ENCODE results near the gene INPP5F. TPM values are rescaled to one million over a fixed set of nuclear protein-coding genes. Genes with fewer than 3 reads are reported as not detected.

INPP5F gene
- total and polyA plus RNA-seq, 2 donors (not counting 1 experiment from before 2014, with no cell fraction given) = 11.2 to 37.5 TPM

GRCh38 chr10:119871881-119872609 lies 146.2 kb downstream of the INPP5F start:
- Mint-ChIP-seq H3K27ac (peak overlapping the region; percentile 88), H3K9me3 (ENCODE audit: insufficient read depth) (no peaks in the 10 kb centered on the region), H3K4me3 (peak overlapping the region; percentile 93), H3K4me1 (peaks cover 40% of the 10 kb centered on the region), H3K27me3 (no peaks in the 10 kb centered on the region)
- Histone ChIP-seq H3K36me3 (replicated peaks in 1 of 2; ENCODE audit: control extremely low read depth in 1 of 2, control insufficient read depth in 1 of 2, extremely low read depth in 1 of 2, insufficient read depth in 2 of 2, low read length in 1 of 2) (no peaks in the 10 kb centered on the region), H3K9me3 (ENCODE audit: control extremely low read depth in 1 of 3, control insufficient read depth in 2 of 3, insufficient read depth in 1 of 3, low read length in 2 of 3) (no peaks in the 10 kb centered on the region), H3K79me2 (ENCODE audit: control insufficient read depth, insufficient read depth, low read length) (peaks cover 52% of the 10 kb centered on the region), H3K4me1 (ENCODE audit: control insufficient read depth in 2 of 2, insufficient read depth in 2 of 2, low read length in 2 of 2) (peaks cover 22 to 28% of the 10 kb centered on the region in 2 donors), H4K20me1 (ENCODE audit: control insufficient read depth, insufficient read depth, low read length, poor library complexity, severe bottlenecking) (peaks cover 37% of the 10 kb centered on the region), H3K4me2 (replicated peaks; ENCODE audit: low read depth, low read length, poor library complexity, severe bottlenecking) (peak overlapping the region; percentile 88), H2AFZ (ENCODE audit: insufficient read depth, low read depth, low read length, poor library complexity, severe bottlenecking) (peak overlapping the region; percentile 80), H3K4me3 (ENCODE audit: control extremely low read depth in 1 of 5, extremely low read depth in 1 of 5, insufficient read depth in 1 of 5, low read depth in 2 of 5, low read length in 4 of 5) (peak overlapping the region; percentile 71 to 90 (median 84)), H3K27me3 (replicated peaks in 1 of 4; ENCODE audit: control extremely low read depth in 1 of 4, control insufficient read depth in 3 of 4, insufficient read depth in 4 of 4, low read length in 3 of 4) (no peaks in the 10 kb centered on the region), H3K9ac (ENCODE audit: low read length) (peak overlapping the region; percentile 83), H3K27ac (ENCODE audit: low read length in 2 of 2) (peak overlapping the region; percentile 34 to 73)
- intact Hi-C loops (cut with micrococcal nuclease) = loop anchor here (1.0 to 5.0 kb wide), 7 partner anchors 145 to 980 kb away; partner anchors contain the start of genes GRK5, INPP5F, PRDX3 and WDR11
- ChIA-PET POLR2A (interaction anchor here (0.8 to 2.4 kb wide), 6 partner anchors 13 to 275 kb away, joined by 5 to 11 read pairs (median 6); partner anchors contain the start of genes BAG3, INPP5F, SEC23IP and TIAL1), CTCF (interaction anchor here (0.5 to 5.6 kb wide), 10 partner anchors 8 to 382 kb away, joined by 3 to 55 read pairs (median 6); partner anchors contain the start of gene SEC23IP)
- under 1% methylated on average over 53 of the region's 56 CpGs for WGBS (ENCODE audit: insufficient coverage)
- DNase-seq = peak; percentile 68
- ATAC-seq (ENCODE audit: low read depth) = peak; percentile 13
- TF ChIP-seq EZH2 (IDR thresholded peaks at IDR 0.05; ENCODE audit: borderline replicate concordance, insufficient read depth, low read depth, low read length, poor library complexity, severe bottlenecking) = no peak
- no peak for TF ChIP-seq CTCF (IDR thresholded peaks at IDR 0.05)

GRCh38 chr10:119872610-119872859 lies 146.7 kb downstream of the INPP5F start, which contains the start of gene MCMBP:
Gene MCMBP (minus strand): TSS chr10:119872843. CDS start chr10:119872584, 259 bp downstream.
- no peaks in the 10 kb centered on the region for H3K27me3 Mint-ChIP-seq
- H3K4me3 Mint-ChIP-seq = peak within 1 kb of the TSS; percentile 93
- DNase-seq (no peak), ATAC-seq (ENCODE audit: low read depth) (no peak)
- Histone ChIP-seq H2AFZ (ENCODE audit: insufficient read depth, low read depth, low read length, poor library complexity, severe bottlenecking) (peak within 1 kb of the TSS; percentile 89), H3K27ac (ENCODE audit: low read length in 2 of 2) (peak within 1 kb of the TSS; percentile 83), H3K27me3 (replicated peaks in 1 of 4; ENCODE audit: control extremely low read depth in 1 of 4, control insufficient read depth in 3 of 4, insufficient read depth in 4 of 4, low read length in 3 of 4) (no peaks in the 10 kb centered on the region), H3K4me2 (replicated peaks; ENCODE audit: low read depth, low read length, poor library complexity, severe bottlenecking) (peak within 1 kb of the TSS; percentile 88), H3K9me3 (ENCODE audit: control extremely low read depth in 1 of 3, control insufficient read depth in 2 of 3, insufficient read depth in 1 of 3, low read length in 2 of 3) (no peaks in the 10 kb centered on the region), H3K4me1 (ENCODE audit: control insufficient read depth in 2 of 2, insufficient read depth in 2 of 2, low read length in 2 of 2) (peaks cover 22 to 25% of the 10 kb centered on the region in 2 donors), H3K79me2 (ENCODE audit: control insufficient read depth, insufficient read depth, low read length) (peaks cover 47% of the 10 kb centered on the region), H4K20me1 (ENCODE audit: control insufficient read depth, insufficient read depth, low read length, poor library complexity, severe bottlenecking) (peaks cover 34% of the 10 kb centered on the region), H3K9ac (ENCODE audit: low read length) (peak within 1 kb of the TSS; percentile 83), H3K4me3 (ENCODE audit: control extremely low read depth in 1 of 5, extremely low read depth in 1 of 5, insufficient read depth in 1 of 5, low read depth in 2 of 5, low read length in 4 of 5) (peak within 1 kb of the TSS; percentile 71 to 90 (median 89)), H3K36me3 (replicated peaks in 1 of 2; ENCODE audit: control extremely low read depth in 1 of 2, control insufficient read depth in 1 of 2, extremely low read depth in 1 of 2, insufficient read depth in 2 of 2, low read length in 1 of 2) (no peaks in the 10 kb centered on the region)
- POLR2A ChIA-PET = interaction anchor here (0.8 to 2.4 kb wide), 5 partner anchors 13 to 275 kb away, joined by 5 to 11 read pairs (median 6); partner anchors contain the start of genes BAG3, SEC23IP and TIAL1
- intact Hi-C loops (cut with micrococcal nuclease) = loop anchor here (1.0 to 5.0 kb wide), 7 partner anchors 145 to 980 kb away; partner anchors contain the start of genes GRK5, INPP5F, PRDX3 and WDR11
- WGBS (ENCODE audit: insufficient coverage) = under 1% methylated on average over 42 of the region's 42 CpGs
- no peak for TF ChIP-seq CTCF (IDR thresholded peaks at IDR 0.05)
- TF ChIP-seq EZH2 (IDR thresholded peaks at IDR 0.05; ENCODE audit: borderline replicate concordance, insufficient read depth, low read depth, low read length, poor library complexity, severe bottlenecking) = no peak
- peak within 1 kb of the TSS; percentile 88 for H3K27ac Mint-ChIP-seq
- no peaks in the 10 kb centered on the region for H3K9me3 Mint-ChIP-seq (ENCODE audit: insufficient read depth)
- H3K4me1 Mint-ChIP-seq = peaks cover 37% of the 10 kb centered on the region
- CTCF ChIA-PET = interaction anchor here (0.7 to 5.6 kb wide), 10 partner anchors 9 to 383 kb away, joined by 3 to 55 read pairs (median 6); partner anchors contain the start of gene SEC23IP

Measured in B cell (primary cell).